DOHH2 (cell line): ENCODE data around the gene SRF.

ENCODE experiments used
- CTCF ChIP-seq: fragments of 200-600 bp; sonication (generic); IDR thresholded peaks from one replicate; pipeline ENCODE4 v1.5.1; 2014; ENCODE audit warnings: antibody characterized with exemption, mild to moderate bottlenecking, low read depth, low read length; ENCODE audit not compliant: poor library complexity, severe bottlenecking
- EZH2phosphoT487 ChIP-seq: fragments of 200-600 bp; sonication (generic); IDR thresholded peaks from 2 replicates; pipeline ENCODE4 v1.6.1; 2017; ENCODE audit warnings: borderline replicate concordance, mild to moderate bottlenecking, antibody characterized with exemption, low read length, moderate library complexity, mixed read lengths

DNA sequence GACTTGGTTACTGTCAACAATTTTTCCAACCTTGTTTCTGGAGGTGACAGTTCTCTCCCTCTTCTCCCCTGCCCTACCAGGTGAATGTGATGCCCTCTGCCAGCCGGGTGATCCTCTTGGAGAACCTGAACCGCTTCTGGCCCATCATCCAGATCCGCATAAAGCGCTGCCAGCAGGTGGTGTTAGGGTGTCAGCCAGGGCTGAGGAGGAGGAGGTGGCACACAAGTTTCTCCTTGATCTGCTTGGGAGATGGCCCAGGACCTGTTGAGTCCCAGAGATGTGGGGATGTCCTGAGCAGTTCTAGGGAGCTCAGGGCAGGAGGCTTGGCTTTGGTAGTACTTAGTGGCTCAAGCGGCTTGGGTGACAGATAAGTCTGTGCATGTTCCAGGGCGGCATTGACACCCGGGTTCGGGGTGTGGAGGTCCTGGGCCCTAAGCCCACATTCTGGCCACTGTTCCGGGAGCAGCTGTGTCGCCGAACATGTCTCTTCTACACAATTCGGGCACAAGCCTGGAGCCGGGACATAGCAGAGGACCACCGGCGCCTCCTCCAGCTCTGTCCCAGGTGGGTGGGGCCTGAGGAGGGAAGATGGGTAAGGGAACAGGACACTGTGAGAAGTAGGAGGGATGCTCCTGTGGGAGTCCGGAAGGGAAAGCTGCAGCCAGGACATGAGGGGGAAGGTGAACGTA is 32.1 kb downstream of the SRF start:
- TF ChIP-seq CTCF (no peak), EZH2phosphoT487 (no peak)
